Measurements from ENCODE around the gene TRIM45. TPM values are rescaled to one million over a fixed set of nuclear protein-coding genes. Genes with fewer than 3 reads are reported as not detected.

Gene TRIM45
- total RNA-seq, 1 experiment from 2014 or later: 11.7 TPM

DNA sequence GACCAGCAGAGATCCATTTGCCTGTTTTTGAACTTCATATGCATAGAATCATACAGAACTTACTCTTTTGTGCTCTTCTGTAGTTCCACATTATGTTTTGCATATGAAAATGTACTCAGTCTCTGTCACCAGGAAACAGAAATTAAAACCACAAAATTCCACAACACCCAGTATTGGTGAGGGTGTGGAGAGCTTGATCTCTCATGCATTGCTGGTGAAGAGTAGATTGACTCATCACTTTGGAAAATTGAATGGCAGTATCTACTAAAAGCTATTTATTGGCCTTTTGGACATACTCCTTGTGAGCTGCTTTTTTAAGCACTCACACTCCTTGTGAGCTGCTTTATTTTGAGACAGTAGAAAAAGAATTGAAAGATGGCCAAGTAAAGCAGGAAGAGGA lies 45.9 kb upstream of the TRIM45 start:
- no peaks in the 10 kb centered on the region for H3K9me3 ChIP-seq (ENCODE audit: control insufficient read depth, low read depth, low read length)
- H4K91ac ChIP-seq (ENCODE audit: insufficient read length, low read depth, low read length): no peak overlapping the region
- no peak overlapping the region for H3K18ac ChIP-seq (ENCODE audit: insufficient read length, low read depth, low read length)
- Mint-ChIP-seq H3K27me3 (ENCODE audit: low read depth) (no peaks in the 10 kb centered on the region), H3K36me3 (ENCODE audit: insufficient read depth in 1 of 3, low read depth in 3 of 3) (peaks cover 0 to 4% (median 3%) of the 10 kb centered on the region in 3 experiments; a peak in 2 of 7 replicates), H3K4me1 (peaks cover 32 to 34% of the 10 kb centered on the region in 2 experiments), H3K9me3 (peaks cover 2 to 6% of the 10 kb centered on the region in 2 experiments; a peak in 3 of 5 replicates), H3K4me3 (no peak overlapping the region), H3K27ac (no peak overlapping the region)
- no peak overlapping the region for H2BK120ac ChIP-seq (ENCODE audit: low read depth, low read length, poor library complexity, severe bottlenecking)
- H4K8ac ChIP-seq (replicated peaks; ENCODE audit: insufficient read length, low read depth, low read length): no peak overlapping the region
- no peak overlapping the region for H3K27ac ChIP-seq (ENCODE audit: insufficient read length, low read depth, low read length)
- no peak for DNase-seq
- H2BK12ac ChIP-seq (ENCODE audit: insufficient read length, low read depth, low read length): no peak overlapping the region
- H3K23me2 ChIP-seq (ENCODE audit: insufficient read length, low read depth, low read length, poor library complexity, severe bottlenecking): no peaks in the 10 kb centered on the region
- peaks cover 3% of the 10 kb centered on the region; the same call in 1 of the 2 replicates for H3K4me1 ChIP-seq (ENCODE audit: insufficient read depth, low read length)
- no peaks in the 10 kb centered on the region for H3K79me2 ChIP-seq (ENCODE audit: insufficient read depth, low read length)
- no peak overlapping the region for H3K4ac ChIP-seq (ENCODE audit: low read depth, low read length)
- H3T11ph ChIP-seq (ENCODE audit: low read length): no peak overlapping the region
- H2AFZ ChIP-seq (ENCODE audit: low read length): no peak overlapping the region
- H2BK5ac ChIP-seq (ENCODE audit: insufficient read length, low read length): no peak overlapping the region
- no peaks in the 10 kb centered on the region for H3K79me1 ChIP-seq (ENCODE audit: insufficient read depth, low read depth, low read length, poor library complexity, severe bottlenecking)
- H2AK5ac ChIP-seq (ENCODE audit: insufficient read length, low read length): no peak overlapping the region
- H3K56ac ChIP-seq (ENCODE audit: insufficient read length, low read depth, low read length): no peak overlapping the region
- H4K5ac ChIP-seq (ENCODE audit: insufficient read length, low read depth, low read length): no peak overlapping the region
- H3K23ac ChIP-seq (ENCODE audit: insufficient read length, low read depth, low read length): no peak overlapping the region
- H3K14ac ChIP-seq (ENCODE audit: insufficient read depth, low read length): no peak overlapping the region
- H2BK20ac ChIP-seq (ENCODE audit: low read depth, low read length, poor library complexity, severe bottlenecking): no peak overlapping the region
- no peak overlapping the region for H3K9ac ChIP-seq (ENCODE audit: extremely low read depth, insufficient read length, low read length)
- H3K27me3 ChIP-seq (ENCODE audit: insufficient read depth, low read length): no peaks in the 10 kb centered on the region
- H3K4me2 ChIP-seq (ENCODE audit: insufficient read depth, insufficient read length, low read length): no peak overlapping the region
- TF ChIP-seq, protein P1, sequence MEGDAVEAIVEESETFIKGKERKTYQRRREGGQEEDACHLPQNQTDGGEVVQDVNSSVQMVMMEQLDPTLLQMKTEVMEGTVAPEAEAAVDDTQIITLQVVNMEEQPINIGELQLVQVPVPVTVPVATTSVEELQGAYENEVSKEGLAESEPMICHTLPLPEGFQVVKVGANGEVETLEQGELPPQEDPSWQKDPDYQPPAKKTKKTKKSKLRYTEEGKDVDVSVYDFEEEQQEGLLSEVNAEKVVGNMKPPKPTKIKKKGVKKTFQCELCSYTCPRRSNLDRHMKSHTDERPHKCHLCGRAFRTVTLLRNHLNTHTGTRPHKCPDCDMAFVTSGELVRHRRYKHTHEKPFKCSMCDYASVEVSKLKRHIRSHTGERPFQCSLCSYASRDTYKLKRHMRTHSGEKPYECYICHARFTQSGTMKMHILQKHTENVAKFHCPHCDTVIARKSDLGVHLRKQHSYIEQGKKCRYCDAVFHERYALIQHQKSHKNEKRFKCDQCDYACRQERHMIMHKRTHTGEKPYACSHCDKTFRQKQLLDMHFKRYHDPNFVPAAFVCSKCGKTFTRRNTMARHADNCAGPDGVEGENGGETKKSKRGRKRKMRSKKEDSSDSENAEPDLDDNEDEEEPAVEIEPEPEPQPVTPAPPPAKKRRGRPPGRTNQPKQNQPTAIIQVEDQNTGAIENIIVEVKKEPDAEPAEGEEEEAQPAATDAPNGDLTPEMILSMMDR (conservative IDR thresholded peaks at IDR 0.05): no peak
- no peaks in the 10 kb centered on the region for H4K20me1 ChIP-seq (ENCODE audit: control insufficient read depth, insufficient read depth, insufficient read length)
- H2BK15ac ChIP-seq (ENCODE audit: low read depth, low read length): no peak overlapping the region

Data from H9 (cell line).